Activated CD4-positive, alpha-beta T cell treated with anti-CD3 and anti-CD28 coated beads, Interleukin-2, Interleukin-6, amounts not matched to agents 100 ng/mL and 50 ng/mL, durations not matched to agents 16 hours and 8 hours (primary cell): Measurements from ENCODE around the gene C18orf32.
A peak's percentile ranks its signal among the peaks of the same experiment; 100 is the strongest.
"Not testable (repeated sequence)": the region's sequence is repeated elsewhere in the genome, so short reads cannot be mapped to it uniquely, and the experiment has no call there.

Experiments used
- DNase-seq: peaks from one replicate; pipeline ENCODE4 v3.0.0-alpha.2; 2020

The C18orf32 gene

DNA sequence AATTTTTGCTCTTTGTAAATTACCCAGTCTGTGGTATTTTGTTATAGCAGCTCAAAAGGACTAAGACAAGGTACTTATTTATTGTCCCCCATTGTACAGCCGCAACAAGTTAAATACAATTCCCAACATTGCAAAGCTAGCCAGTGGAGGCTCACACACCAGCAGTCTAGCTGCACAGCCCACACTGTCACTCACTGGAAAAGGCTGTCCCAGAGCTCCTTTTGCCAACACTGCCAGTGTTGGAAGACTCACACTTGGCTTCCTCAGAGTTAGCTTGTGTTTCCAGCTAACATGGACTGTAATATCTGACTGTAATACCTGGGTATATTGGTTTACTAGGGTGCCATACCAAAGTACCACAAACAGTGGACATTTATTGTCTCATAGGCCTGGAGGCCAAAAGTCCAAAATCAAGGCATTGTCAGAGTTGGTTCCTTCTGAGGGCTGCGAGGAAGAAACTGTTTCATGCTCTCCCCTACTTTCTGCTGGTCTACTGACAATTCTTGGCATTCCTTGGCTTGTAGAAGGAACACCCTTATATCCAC lies 19.9 kb downstream of the C18orf32 start:
- no peak for DNase-seq

DNA sequence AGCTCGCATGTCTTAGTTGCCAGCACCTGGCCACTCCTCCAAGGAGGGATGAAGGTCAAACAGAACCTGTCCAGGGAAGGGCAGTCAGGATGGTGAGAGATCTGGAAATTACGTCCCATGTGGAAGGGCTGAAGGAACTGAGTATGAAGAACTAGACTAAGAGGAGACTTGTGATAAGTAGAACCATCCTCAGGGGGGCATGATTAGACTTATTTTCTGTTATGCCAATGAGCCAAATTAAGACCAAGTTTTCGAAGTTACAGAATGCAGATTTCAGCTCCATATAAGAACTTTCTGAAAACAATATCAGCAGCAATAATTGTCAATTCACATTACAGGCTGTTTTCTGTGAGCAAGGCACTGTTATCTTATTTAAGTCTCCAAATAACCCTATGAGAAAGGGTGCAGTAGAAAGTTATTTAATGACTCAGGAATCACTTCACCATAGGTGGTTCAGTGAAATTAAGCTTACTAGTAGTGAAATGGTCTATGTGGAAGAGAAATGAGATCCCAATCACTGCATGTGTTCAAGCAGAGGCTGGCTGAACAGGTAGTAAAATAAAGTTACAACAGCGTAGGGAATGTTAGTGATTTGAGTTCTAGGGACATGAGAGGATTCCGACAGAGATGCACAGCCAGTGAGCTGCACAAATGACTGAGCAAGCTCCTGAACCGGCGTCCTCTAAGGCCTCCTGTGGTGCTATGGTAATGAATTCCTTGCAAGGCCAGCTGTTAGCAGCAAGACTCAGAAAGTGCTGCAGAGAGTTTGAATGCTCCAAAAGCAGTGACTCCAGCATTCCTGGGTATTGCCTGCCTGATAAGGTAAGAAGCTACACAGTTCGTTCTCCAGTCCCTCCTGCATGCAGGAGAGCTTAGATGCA lies 22.1 kb downstream of the C18orf32 start:
- DNase-seq: no peak

DNA sequence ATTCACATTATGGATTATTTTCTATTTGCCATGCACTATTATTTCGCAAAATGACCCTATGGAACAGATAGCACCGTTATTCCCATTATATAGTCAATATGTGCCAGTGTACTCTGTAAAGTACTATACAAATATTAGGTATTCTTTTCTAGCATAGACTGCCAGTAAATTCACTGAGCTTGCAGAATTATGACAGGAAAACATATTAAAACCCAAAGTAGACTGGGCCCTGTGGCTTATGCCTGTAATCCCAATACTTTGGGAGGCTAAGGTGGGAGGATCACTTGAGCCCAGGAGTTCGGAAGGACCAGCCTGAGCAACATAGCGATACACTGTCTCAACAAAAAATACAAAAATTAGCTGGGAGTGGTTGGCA lies 25.4 kb downstream of the C18orf32 start:
- DNase-seq: no peak

DNA sequence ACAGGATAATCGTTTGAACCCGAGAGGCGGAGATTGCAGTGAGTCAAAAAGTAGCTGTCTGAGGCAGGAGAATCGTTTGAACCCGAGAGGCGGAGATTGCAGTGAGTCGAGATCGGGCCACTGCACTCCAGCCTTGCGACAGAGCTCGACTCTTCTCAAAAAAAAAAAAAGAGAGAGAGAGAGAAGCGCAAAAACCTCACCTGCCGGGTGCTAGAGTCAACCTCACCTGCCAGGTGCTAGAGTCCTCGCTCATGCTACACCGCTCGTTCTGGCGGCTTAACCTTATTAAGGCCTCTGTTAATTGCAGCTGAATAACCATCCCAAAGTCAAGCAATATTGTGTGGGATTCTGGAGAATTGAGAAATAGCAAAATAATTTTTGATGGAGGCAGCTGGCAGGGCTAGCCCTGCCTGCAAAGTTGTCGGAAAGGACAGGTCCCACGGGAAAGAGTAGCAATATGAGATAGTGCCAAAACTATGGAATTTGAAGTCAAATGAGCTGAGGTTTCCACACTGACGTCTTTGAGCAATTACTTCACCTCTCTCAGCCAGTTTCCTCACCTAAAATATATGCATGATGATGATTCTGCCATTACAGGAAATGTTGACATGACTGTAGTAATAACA lies 25.9 kb downstream of the C18orf32 start:
- no peak for DNase-seq

DNA sequence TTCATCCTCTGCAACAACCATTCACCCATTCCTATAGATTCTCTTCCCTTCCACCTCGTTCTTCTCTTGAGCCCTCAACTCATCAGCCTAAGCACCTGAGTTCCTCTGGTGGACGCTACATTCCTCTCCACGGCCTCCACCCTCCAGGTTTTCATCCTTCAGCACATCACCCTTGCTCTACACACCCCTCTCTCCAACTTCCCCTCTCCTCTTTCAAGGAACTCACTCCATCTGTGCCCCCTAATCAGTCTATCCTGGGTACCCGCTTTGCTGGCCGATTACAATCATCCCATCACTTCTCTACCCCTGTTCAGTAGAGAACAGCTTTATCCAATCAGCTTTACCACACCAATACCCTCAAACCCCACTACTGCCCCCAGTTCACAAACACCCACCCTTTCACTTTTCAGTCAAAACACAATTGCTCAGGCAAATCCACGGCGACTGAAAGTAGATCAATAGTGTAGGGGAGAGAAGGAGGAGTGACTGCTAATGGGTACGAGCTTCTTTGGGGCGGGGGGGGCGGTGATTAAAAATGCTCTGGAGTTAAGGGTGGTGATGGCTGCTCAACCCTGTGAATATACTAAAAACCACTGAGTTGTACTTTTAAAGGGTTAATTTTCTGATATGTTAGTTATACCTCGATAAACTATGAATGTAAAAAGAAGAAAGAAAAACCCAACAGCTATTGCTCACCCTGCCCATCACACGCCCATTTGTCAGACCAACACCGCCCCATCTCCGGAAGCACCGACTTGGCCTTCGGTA lies 27.4 kb downstream of the C18orf32 start:
- DNase-seq: peak; percentile 13

DNA sequence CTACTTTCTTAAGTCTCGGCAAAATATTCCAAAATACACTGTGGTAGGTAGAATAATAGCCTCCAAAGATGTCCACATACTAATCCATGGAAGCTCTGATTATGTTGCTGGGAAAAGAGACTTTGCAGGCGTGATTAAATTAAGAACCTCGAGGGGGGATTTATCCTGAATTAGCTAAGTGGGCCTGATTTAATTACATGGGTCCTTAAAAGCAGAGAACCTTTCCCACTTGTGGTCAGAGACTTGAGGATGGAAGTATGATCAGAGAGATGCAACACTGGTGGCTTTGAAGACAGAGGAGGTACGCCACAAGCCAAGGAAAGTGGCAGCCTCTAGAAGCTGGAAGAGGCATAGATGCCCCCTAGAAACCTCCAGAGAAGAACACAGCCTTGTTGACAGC lies 29.4 kb downstream of the C18orf32 start:
- DNase-seq: no peak

DNA sequence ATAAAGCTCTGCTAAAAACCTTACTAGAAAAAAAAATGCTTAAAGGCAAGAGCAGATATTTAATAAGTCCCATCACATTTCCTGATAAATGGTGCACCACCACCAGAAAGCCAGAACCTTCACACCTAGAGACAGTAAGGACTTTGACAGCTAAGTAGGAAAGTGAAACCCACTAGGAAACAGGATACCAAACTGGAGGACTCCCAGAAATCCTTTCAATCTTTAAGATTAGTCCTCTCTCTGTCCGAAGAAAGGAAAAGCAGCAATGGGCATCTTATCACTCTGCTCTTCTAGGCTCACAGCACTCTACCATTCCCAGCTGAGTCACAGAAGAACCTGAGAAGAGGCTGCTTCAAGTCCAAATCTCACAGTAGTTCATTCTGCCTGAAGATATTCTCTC lies 30.2 kb downstream of the C18orf32 start:
- DNase-seq: no peak

DNA sequence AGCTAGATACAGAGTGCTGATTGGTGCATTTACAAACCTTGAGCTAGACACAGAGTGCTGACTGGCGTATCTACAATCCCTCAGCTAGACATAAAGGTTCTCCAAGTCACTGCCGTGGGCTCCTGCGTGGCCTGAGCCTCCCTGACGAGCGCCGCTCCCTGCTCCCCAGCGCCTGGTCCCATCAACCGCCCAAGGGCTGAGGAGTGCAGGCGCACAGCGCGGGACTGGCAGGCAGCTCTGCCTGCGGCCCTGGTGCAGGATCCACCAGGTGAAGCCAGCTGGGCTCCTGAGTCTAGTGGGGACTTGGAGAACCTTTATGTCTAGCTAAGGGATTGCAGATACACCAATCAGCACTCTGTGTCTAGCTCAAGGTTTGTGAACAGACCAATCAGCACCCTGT lies 34.5 kb downstream of the C18orf32 start:
- DNase-seq: not testable (repeated sequence)

DNA sequence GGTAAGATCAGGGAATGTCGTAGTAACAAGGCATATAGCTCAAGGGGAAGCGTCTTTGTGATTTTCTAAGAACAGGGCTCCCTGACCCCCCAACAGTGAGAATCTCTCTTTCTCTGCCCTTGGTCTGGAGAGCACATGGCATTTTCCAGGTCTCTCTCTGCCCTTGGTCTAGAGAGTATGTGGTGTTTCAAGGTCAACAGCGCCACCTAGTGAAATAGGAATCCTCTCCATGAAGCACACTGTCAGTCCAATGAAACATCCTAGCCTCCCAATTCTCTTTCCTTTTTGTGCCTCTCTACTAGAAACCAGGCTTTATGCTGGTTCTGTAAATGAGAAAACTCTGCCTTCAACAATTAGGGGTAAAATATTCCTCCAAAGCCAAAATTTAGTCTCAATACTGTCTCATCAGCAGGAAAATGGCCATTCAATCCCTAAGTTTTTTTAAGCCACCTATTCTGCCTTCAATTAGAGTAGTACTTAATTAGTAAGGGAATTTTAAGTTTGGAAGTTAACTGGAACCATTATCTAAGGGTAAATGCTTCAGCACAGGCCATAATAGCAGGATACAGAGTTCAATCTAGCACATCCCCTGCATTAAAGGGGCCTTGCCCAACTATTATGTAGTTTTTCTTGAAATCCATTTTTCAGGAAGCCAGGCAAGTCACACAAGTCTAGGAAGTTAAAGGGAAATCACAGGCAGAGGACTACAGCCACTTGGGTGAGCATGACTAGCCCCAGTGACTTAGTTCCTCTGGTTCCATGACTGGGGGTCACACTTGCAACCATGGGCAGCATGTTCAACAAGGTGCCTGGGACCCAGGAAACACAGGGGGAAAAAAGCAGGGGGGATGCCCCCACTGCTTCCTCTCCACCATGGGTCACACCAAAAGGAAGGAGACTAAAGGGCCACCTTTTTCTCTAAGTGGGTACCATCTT lies 39.0 kb downstream of the C18orf32 start:
- DNase-seq: peak; percentile 72

DNA sequence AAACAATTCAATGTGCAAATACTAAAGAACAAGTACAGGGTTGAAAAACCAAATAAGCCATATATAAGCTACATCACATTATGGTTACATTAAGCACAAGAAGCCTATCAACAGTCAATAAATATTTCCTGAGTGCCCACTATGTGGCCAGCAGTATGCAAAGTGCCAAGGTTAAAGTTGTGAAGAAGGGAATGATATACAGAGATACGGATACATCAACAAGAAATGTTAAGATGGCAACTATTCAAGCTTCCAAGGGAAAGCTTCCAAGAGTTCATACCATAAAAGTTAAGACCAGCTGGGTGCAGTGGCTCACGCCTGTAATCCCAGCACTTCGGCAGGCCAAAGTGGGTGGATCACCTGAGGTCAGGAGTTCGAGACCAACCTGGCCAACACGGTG lies 40.6 kb downstream of the C18orf32 start:
- DNase-seq: no peak

DNA sequence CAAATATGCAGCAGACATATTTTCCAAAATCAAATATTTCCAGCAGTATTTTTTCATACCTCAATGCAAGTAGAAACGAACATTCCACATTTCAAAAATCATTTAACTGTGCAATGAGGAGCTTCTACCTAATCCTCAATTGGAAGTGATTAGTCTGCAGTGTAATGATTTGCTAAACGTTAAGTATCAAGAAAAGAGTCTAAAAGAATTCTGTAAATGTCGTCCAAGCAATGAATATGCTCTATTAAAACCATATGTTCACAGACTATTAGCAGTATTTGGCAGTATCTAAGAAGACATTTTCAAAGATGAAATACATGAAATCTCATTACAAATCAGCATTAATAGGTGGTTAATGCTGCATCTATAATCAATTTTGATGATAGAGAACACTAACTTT lies 42.5 kb downstream of the C18orf32 start:
- DNase-seq: no peak

DNA sequence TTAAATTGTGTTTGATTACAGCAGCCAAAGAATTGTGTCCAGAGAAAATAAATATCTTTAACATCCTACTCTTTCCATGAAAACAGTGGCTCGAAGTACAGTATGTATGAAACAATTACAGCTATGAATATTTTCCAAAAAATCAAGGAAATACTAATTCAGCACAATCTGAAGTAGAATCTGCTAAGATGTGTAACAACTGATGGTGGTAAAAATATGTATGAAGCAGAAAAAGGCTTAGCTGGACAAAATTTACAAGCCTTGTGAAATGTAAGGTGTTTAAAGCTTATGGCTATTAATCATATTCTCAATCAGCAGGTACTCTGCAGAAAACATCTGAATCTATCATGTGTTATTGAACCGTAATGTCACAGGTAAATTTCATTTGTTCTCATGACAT lies 43.2 kb downstream of the C18orf32 start:
- DNase-seq: no peak

DNA sequence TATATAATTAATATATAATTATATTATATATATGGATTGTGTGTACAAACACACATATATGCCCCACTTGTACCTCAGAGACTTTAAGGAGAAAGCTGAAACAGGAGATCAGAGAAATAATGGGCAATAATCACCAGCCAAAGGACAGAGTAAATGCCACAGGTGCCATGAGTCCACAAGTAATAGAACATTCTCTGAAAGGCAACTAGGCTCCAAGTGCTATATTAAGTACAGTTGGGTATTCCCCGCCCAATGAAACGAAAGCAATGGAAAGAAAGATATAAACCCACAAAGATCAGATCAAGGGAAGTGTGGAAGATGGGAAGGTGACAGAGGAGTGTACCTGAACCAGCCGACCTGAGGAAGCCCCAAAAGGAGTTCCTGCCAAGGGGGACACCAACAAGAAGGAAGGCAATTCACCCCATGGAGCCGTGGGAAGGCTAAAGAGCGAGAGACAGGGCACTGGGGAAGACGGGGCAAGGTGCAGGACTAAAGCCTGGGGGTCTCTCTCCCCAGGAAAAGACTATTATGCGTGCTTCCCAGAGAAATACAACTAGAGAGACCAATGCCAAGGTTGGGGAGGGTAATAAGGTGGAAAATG lies 45.6 kb downstream of the C18orf32 start:
- no peak for DNase-seq

DNA sequence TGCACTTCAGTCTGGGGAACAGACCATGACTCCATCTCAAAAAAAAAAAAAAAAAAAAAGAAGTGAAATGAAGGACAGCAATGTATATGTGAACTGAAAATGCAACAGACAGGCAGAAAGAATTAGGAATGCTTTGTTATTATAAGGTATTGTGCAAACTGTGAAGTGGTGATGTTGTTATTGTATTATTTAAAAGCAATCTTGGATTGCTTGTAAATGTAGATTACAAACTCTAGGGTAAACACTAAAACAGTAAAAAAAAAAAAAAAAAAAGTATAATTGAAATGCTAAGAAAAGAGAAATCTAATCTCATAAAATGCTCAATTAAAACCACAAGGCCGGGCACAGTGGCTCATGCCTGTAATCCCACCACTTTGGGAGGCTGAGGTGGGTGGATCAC lies 51.9 kb downstream of the C18orf32 start:
- no peak for DNase-seq

DNA sequence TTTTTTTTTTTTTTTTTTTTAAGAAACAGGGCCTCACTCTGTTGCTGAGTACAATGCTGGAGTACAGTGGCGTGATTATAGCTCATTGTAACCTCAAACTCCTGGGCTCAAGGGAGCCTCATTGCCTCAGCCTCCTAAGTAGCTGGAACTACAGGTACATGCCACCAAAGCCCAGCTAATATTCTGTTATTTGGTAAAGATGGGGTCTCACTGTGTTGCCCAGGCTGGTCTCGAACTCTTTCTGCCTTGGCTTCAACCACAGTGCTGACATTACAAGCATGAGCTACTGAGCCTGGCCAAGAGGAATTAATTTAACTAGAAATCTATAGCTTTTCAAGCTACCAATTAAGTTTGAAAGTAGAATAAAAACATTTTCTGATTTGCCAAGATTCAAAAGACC lies 54.4 kb downstream of the C18orf32 start:
- DNase-seq: no peak

DNA sequence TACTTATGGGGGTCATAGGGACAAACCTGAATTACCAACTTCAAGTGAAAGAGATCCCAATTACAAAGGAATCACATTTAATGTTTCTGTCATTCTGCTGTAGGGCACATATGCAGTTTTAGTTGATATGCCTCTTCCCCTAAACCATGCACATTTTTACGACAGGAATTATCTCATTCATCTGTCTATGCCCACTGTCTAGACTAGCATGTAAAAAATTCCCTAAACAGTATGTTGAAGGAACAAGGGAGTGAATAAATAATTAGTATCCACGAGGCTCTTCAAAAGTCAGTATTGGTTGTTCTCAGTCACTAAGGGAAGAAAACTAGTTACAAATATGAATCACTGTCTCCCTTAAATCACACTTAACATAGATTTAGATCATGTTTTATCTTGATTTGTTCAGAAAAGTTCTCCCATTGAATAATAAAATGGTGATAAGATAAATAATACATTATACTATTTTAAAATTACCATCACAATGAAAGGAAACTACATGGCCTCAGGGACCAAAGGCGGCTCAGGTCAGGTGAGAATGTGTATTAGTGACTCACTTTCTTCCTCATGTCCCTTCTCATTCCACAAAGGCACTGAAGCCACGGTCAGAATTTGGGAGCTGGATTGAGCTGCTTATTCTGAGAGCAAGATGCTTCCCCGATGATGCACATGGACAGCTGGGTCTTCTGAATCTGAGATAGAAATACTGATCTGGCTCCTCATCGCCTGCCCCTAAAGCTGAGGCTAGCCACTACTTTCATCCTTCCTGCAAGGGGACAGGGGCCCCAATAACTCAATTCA lies 55.7 kb downstream of the C18orf32 start:
- DNase-seq: no peak
